H9 (cell line): Measurements from ENCODE around the gene LMOD1. TPM values are rescaled to one million over a fixed set of nuclear protein-coding genes. Genes with fewer than 3 reads are reported as not detected.

ENCODE experiments used
- DNase-seq: peaks from one replicate; pipeline ENCODE4 v3.0.0-alpha.2; 2017
- H2AFZ ChIP-seq: one replicate; pipeline ENCODE4 v1.6.1; 2013; ENCODE audit warnings: mild to moderate bottlenecking, low read length, control low read depth, moderate library complexity
- H2AK5ac ChIP-seq: 2 replicates; pipeline ENCODE4 v1.6.1; 2013; ENCODE audit warnings: low read length, control low read depth, mixed read lengths; ENCODE audit not compliant: insufficient read length
- H2BK120ac ChIP-seq: one replicate; pipeline ENCODE4 v1.6.1; 2013; ENCODE audit warnings: low read depth, mild to moderate bottlenecking, low read length, control low read depth, inconsistent platforms; ENCODE audit not compliant: poor library complexity, severe bottlenecking
- H2BK12ac ChIP-seq: 2 replicates; pipeline ENCODE4 v1.6.1; 2013; ENCODE audit warnings: low read length, control low read depth, mixed read lengths, low read depth; ENCODE audit not compliant: insufficient read length
- H2BK15ac ChIP-seq: 2 replicates; pipeline ENCODE4 v1.6.1; 2013; ENCODE audit warnings: low read depth, low read length, control low read depth
- H2BK20ac ChIP-seq: one replicate; pipeline ENCODE4 v1.6.1; 2013; ENCODE audit warnings: low read depth, mild to moderate bottlenecking, low read length, control low read depth, inconsistent platforms; ENCODE audit not compliant: poor library complexity, severe bottlenecking
- H2BK5ac ChIP-seq: 2 replicates; pipeline ENCODE4 v1.6.1; 2013; ENCODE audit warnings: low read length, control low read depth, mixed read lengths; ENCODE audit not compliant: insufficient read length
- H3K14ac ChIP-seq: 2 replicates; pipeline ENCODE4 v1.6.1; 2013; ENCODE audit warnings: low read length, control low read depth; ENCODE audit not compliant: insufficient read depth
- H3K18ac ChIP-seq: 2 replicates; pipeline ENCODE4 v1.6.1; 2013; ENCODE audit warnings: low read depth, mild to moderate bottlenecking, mixed read lengths, low read length, control low read depth; ENCODE audit not compliant: insufficient read length
- H3K23ac ChIP-seq: 2 replicates; pipeline ENCODE4 v1.6.1; 2013; ENCODE audit warnings: low read length, control low read depth, mixed read lengths, low read depth; ENCODE audit not compliant: insufficient read length
- H3K23me2 ChIP-seq: 2 replicates; pipeline ENCODE4 v1.6.1; 2013; ENCODE audit warnings: low read depth, mild to moderate bottlenecking, mixed read lengths, low read length, control low read depth; ENCODE audit not compliant: insufficient read length, poor library complexity, severe bottlenecking
- H3K27ac ChIP-seq: 2 replicates; pipeline ENCODE4 v1.5.1; 2013; ENCODE audit warnings: low read length, control low read depth, mixed read lengths, low read depth; ENCODE audit not compliant: insufficient read length
- H3K27me3 ChIP-seq: 2 replicates; pipeline ENCODE4 v1.6.1; 2013; ENCODE audit warnings: low read length, control low read depth, inconsistent platforms; ENCODE audit not compliant: insufficient read depth
- H3K4ac ChIP-seq: 2 replicates; pipeline ENCODE4 v1.6.1; 2013; ENCODE audit warnings: low read depth, mild to moderate bottlenecking, control low read depth, inconsistent platforms, low read length, moderate library complexity
- H3K4me1 ChIP-seq: 2 replicates; pipeline ENCODE4 v1.6.1; 2013; ENCODE audit warnings: low read length, control low read depth, inconsistent platforms; ENCODE audit not compliant: insufficient read depth
- H3K4me2 ChIP-seq: 2 replicates; pipeline ENCODE4 v1.6.1; 2013; ENCODE audit warnings: low read length, control low read depth, mixed read lengths; ENCODE audit not compliant: insufficient read length, insufficient read depth
- H3K56ac ChIP-seq: 2 replicates; pipeline ENCODE4 v1.6.1; 2013; ENCODE audit warnings: low read depth, mild to moderate bottlenecking, mixed read lengths, low read length, control low read depth; ENCODE audit not compliant: insufficient read length
- H3K79me1 ChIP-seq: 2 replicates; pipeline ENCODE4 v1.6.1; 2013; ENCODE audit warnings: low read depth, mild to moderate bottlenecking, moderate library complexity, low read length, control low read depth, inconsistent platforms; ENCODE audit not compliant: insufficient read depth, poor library complexity, severe bottlenecking
- H3K79me2 ChIP-seq: 2 replicates; pipeline ENCODE4 v1.6.1; 2013; ENCODE audit warnings: low read length, control low read depth, inconsistent platforms; ENCODE audit not compliant: insufficient read depth
- H3K9ac ChIP-seq: 2 replicates; pipeline ENCODE4 v1.6.1; 2013; ENCODE audit warnings: low read length, control low read depth, mixed read lengths; ENCODE audit not compliant: insufficient read length; ENCODE audit errors: extremely low read depth
- H3K9me3 ChIP-seq: one replicate; pipeline ENCODE4 v1.6.1; 2013; ENCODE audit warnings: low read depth, low read length, inconsistent platforms; ENCODE audit not compliant: control insufficient read depth
- H3T11ph ChIP-seq: one replicate; pipeline ENCODE4 v1.6.1; 2013; ENCODE audit warnings: mild to moderate bottlenecking, low read length, control low read depth, inconsistent platforms
- H4K20me1 ChIP-seq: one replicate; pipeline ENCODE4 v1.6.1; 2013; ENCODE audit not compliant: control insufficient read depth, insufficient read length, insufficient read depth
- H4K5ac ChIP-seq: 2 replicates; pipeline ENCODE4 v1.6.1; 2013; ENCODE audit warnings: low read depth, mild to moderate bottlenecking, mixed read lengths, low read length, control low read depth; ENCODE audit not compliant: insufficient read length
- H4K8ac ChIP-seq: replicated peaks from 2 replicates; pipeline ENCODE4 v1.6.1; 2013; ENCODE audit warnings: low read length, control low read depth, mixed read lengths, low read depth; ENCODE audit not compliant: insufficient read length
- H4K91ac ChIP-seq: 2 replicates; pipeline ENCODE4 v1.6.1; 2013; ENCODE audit warnings: low read depth, mild to moderate bottlenecking, moderate library complexity, mixed read lengths, low read length, control low read depth; ENCODE audit not compliant: insufficient read length
- H3K27ac Mint-ChIP-seq, 3 experiments: 2 replicates in 2 of 3; 3 replicates in 1 of 3; pipeline ENCODE4 v1.8.0; 2020 to 2021; ENCODE audit warnings: mixed read lengths in 3 of 3, mild to moderate bottlenecking in 1 of 3, moderate library complexity in 1 of 3
- H3K27me3 Mint-ChIP-seq: 2 replicates; pipeline ENCODE4 v1.8.0; 2021; ENCODE audit warnings: low read depth, mild to moderate bottlenecking, moderate library complexity, mixed read lengths
- H3K36me3 Mint-ChIP-seq, 3 experiments: 2 replicates in 2 of 3; 3 replicates in 1 of 3; pipeline ENCODE4 v1.8.0; 2020 to 2021; ENCODE audit warnings: low read depth in 3 of 3, mixed read lengths in 3 of 3; ENCODE audit not compliant: insufficient read depth in 1 of 3
- H3K4me1 Mint-ChIP-seq, 2 experiments: 2 replicates each; pipeline ENCODE4 v1.8.0; 2020; ENCODE audit warnings: mixed read lengths in 2 of 2
- H3K4me3 Mint-ChIP-seq, 2 experiments: 2 replicates in 1 of 2; 3 replicates in 1 of 2; pipeline ENCODE4 v1.8.0; 2020 to 2021; ENCODE audit warnings: mild to moderate bottlenecking in 2 of 2, mixed read lengths in 2 of 2, moderate library complexity in 1 of 2
- H3K9me3 Mint-ChIP-seq, 2 experiments: 2 replicates in 1 of 2; 3 replicates in 1 of 2; pipeline ENCODE4 v1.8.0; 2020; ENCODE audit warnings: mild to moderate bottlenecking in 2 of 2, mixed read lengths in 2 of 2, moderate library complexity in 1 of 2
- WGBS: extraction: QIAGEN DNeasy Blood & Tissue Kit; methylation state at CpG from one replicate; pipeline ENCODE4 v1.1.7; 2013; ENCODE audit warnings: missing lambda C conversion rate, low lambda C conversion rate, mixed read lengths; ENCODE audit not compliant: insufficient read length; ENCODE audit errors: extremely low coverage; 5-methylcytosine and 5-hydroxymethylcytosine counted together
- microRNA-seq: library from miRNA; unstranded; fragments of <30 nt; microRNA quantifications from one replicate; pipeline ENCODE4, GENCODE V29; 2020; ENCODE audit warnings: borderline microRNAs expressed
- total RNA-seq: library from RNA; stranded (reverse); gene quantifications from 2 replicates; pipeline ENCODE4 v1.2.1, GENCODE V29; 2021
- TF ChIP-seq, protein P1 (sequence below): fragments of 200-600 bp; sonication (generic); conservative IDR thresholded peaks from 3 replicates; pipeline ENCODE4 v1.8.0; 2021; ENCODE audit warnings: antibody characterized with exemption, mild to moderate bottlenecking

The LMOD1 gene
- total RNA-seq, 1 experiment from 2014 or later, result 0.31 TPM

DNA sequence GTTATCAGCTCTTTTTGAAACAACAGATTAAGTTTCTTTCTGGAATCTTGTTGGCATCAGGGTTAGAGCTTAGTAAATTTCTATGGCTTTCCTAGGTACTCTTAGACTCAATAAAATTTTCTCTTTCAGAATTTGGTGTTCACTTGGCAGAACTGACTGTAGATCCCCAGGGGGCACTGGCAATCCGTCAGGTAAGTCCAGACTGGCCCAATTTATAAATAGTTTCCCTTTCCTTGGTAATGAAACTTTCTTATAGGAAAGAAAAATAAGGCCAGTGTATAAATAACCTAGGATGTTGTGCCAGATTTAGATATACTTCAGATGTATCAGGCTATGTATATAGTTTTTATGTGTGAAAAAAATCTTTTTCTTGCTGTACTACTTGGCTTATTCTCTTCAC is 99.2 kb downstream of the LMOD1 start:
- H2BK120ac ChIP-seq, result no peak overlapping the region
- no peak overlapping the region for H2BK15ac ChIP-seq
- no peak overlapping the region for H2BK5ac ChIP-seq
- H4K5ac ChIP-seq, result no peak overlapping the region
- H3K9me3 ChIP-seq, result no peaks in the 10 kb centered on the region
- no peak overlapping the region for H2AK5ac ChIP-seq
- H3K4me2 ChIP-seq, result no peak overlapping the region
- Mint-ChIP-seq H3K27me3 (no peaks in the 10 kb centered on the region), H3K27ac (0 out of 7 replicates have a peak overlapping the region, but pooled peaks of 2 of the 3 experiments have one; percentile 26 to 74), H3K4me3 (no peak overlapping the region), H3K4me1 (peaks cover 8 to 9% of the 10 kb centered on the region in 2 experiments), H3K9me3 (no peaks in the 10 kb centered on the region), H3K36me3 (peaks cover 14 to 42% (median 41%) of the 10 kb centered on the region in 3 experiments; a peak in 6 of 7 replicates)
- TF ChIP-seq, protein P1, sequence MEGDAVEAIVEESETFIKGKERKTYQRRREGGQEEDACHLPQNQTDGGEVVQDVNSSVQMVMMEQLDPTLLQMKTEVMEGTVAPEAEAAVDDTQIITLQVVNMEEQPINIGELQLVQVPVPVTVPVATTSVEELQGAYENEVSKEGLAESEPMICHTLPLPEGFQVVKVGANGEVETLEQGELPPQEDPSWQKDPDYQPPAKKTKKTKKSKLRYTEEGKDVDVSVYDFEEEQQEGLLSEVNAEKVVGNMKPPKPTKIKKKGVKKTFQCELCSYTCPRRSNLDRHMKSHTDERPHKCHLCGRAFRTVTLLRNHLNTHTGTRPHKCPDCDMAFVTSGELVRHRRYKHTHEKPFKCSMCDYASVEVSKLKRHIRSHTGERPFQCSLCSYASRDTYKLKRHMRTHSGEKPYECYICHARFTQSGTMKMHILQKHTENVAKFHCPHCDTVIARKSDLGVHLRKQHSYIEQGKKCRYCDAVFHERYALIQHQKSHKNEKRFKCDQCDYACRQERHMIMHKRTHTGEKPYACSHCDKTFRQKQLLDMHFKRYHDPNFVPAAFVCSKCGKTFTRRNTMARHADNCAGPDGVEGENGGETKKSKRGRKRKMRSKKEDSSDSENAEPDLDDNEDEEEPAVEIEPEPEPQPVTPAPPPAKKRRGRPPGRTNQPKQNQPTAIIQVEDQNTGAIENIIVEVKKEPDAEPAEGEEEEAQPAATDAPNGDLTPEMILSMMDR, result no peak
- H3K79me1 ChIP-seq, result no peaks in the 10 kb centered on the region
- peaks cover 2% of the 10 kb centered on the region; the same call in 1 of the 2 replicates for H3K4me1 ChIP-seq
- H3K23me2 ChIP-seq, result no peaks in the 10 kb centered on the region
- H2BK12ac ChIP-seq, result no peak overlapping the region
- no peak overlapping the region for H3K56ac ChIP-seq
- H2BK20ac ChIP-seq, result no peak overlapping the region
- H3K4ac ChIP-seq, result no peak overlapping the region
- no CpG with 5 or more reads among the region's 1 CpG for WGBS
- H3K27ac ChIP-seq, result no peak overlapping the region
- H4K20me1 ChIP-seq, result no peaks in the 10 kb centered on the region
- peaks cover 8% of the 10 kb centered on the region; the same call in 1 of the 2 replicates for H3K79me2 ChIP-seq
- H4K91ac ChIP-seq, result no peak overlapping the region
- no peak for DNase-seq
- no peak overlapping the region for H2AFZ ChIP-seq
- H3K14ac ChIP-seq, result no peak overlapping the region
- H3K9ac ChIP-seq, result no peak overlapping the region
- no peaks in the 10 kb centered on the region for H3K27me3 ChIP-seq
- H4K8ac ChIP-seq, result no peak overlapping the region
- no peak overlapping the region for H3K23ac ChIP-seq
- H3K18ac ChIP-seq, result no peak overlapping the region
- no peak overlapping the region for H3T11ph ChIP-seq

Small RNA genes lying within 50 kb of the gene (microRNA-seq; reads per million reads assigned to microRNA genes)
- gene MIR6739, result not detected

Other genes with a start within 250 kb of the LMOD1 start
- gene IPO9, start 117.4 kb downstream of the LMOD1 start, total RNA-seq, result 104 TPM in 2 replicates
- 6.3 and 8.1 TPM in 2 replicates for gene SHISA4, start 57.6 kb downstream of the LMOD1 start, total RNA-seq
- 60.3 and 60.9 TPM in 2 replicates for gene TIMM17A, start 9.0 kb upstream of the LMOD1 start, total RNA-seq
- 49.2 and 49.9 TPM in 2 replicates for gene RNPEP, start 36.1 kb upstream of the LMOD1 start, total RNA-seq
- 9.1 and 10.4 TPM in 2 replicates for gene ELF3, start 64.0 kb upstream of the LMOD1 start, total RNA-seq
- gene GPR37L1, start 176.4 kb upstream of the LMOD1 start, total RNA-seq, result 0.11 TPM in 2 replicates
- gene ARL8A, start 198.2 kb upstream of the LMOD1 start, total RNA-seq, result 58.6 and 67.2 TPM in 2 replicates
- 0.22 and 0.72 TPM in 2 replicates for gene PTPN7, start 214.1 kb upstream of the LMOD1 start, total RNA-seq
- 0.66 and 1.0 TPM in 2 replicates for gene LGR6, start 247.3 kb upstream of the LMOD1 start, total RNA-seq